GM21717 (cell line): ENCODE measurements around the gene IGFBP7.

ENCODE experiments used
- ATAC-seq: cut with Tn5 transposase; IDR thresholded peaks from one replicate; pipeline ENCODE4 v1.9.1; 2021; ENCODE audit warnings: mild to moderate bottlenecking, moderate library complexity; ENCODE audit not compliant: unreplicated experiment

IGFBP7 gene

GRCh38 chr4:57109847-57110639 lies at the start of gene IGFBP7:
Gene IGFBP7, minus strand, starts transcription at chr4:57110385. Its CDS starts 34 bp downstream, at chr4:57110351.
- peak; percentile 29 for ATAC-seq

- ATAC-seq, result no peak
Observed at GRCh38 chr4:57159866-57160265, 49.7 kb upstream of the IGFBP7 start.

- no peak for ATAC-seq
Observed at GRCh38 chr4:57158762-57159161, 48.6 kb upstream of the IGFBP7 start.

- ATAC-seq, result no peak
Observed at GRCh38 chr4:57158221-57158620, 48.0 kb upstream of the IGFBP7 start.

GRCh38 chr4:57157596-57158137 lies 47.5 kb upstream of the IGFBP7 start:
- no peak for ATAC-seq

- ATAC-seq, result no peak
Observed at GRCh38 chr4:57156242-57156990, 46.2 kb upstream of the IGFBP7 start.

GRCh38 chr4:57154926-57155325 lies 44.7 kb upstream of the IGFBP7 start:
- ATAC-seq, result no peak

- ATAC-seq, result no peak
Observed at GRCh38 chr4:57154191-57154590, 44.0 kb upstream of the IGFBP7 start.

- no peak for ATAC-seq
Observed at GRCh38 chr4:57153207-57153606, 43.0 kb upstream of the IGFBP7 start.

GRCh38 chr4:57151481-57151880 lies 41.3 kb upstream of the IGFBP7 start:
- no peak for ATAC-seq

GRCh38 chr4:57149833-57150232 lies 39.6 kb upstream of the IGFBP7 start:
- no peak for ATAC-seq

- ATAC-seq, result no peak
Observed at GRCh38 chr4:57148831-57149505, 38.8 kb upstream of the IGFBP7 start.

- no peak for ATAC-seq
Observed at GRCh38 chr4:57148177-57148576, 38.0 kb upstream of the IGFBP7 start.

GRCh38 chr4:57147335-57148060 lies 37.3 kb upstream of the IGFBP7 start:
- ATAC-seq, result no peak

- no peak for ATAC-seq
Observed at GRCh38 chr4:57146444-57146843, 36.3 kb upstream of the IGFBP7 start.

GRCh38 chr4:57144466-57144865 lies 34.3 kb upstream of the IGFBP7 start:
- no peak for ATAC-seq

GRCh38 chr4:57139783-57140182 lies 29.6 kb upstream of the IGFBP7 start:
- ATAC-seq, result no peak

GRCh38 chr4:57137261-57137660 lies 27.1 kb upstream of the IGFBP7 start:
- no peak for ATAC-seq

- no peak for ATAC-seq
Observed at GRCh38 chr4:57136281-57136680, 26.1 kb upstream of the IGFBP7 start.

GRCh38 chr4:57132743-57133137 lies 22.6 kb upstream of the IGFBP7 start:
- ATAC-seq, result no peak
